Fibroblast of lung (primary cell): ENCODE measurements around the gene MUC4.

Experiments
- CTCF ChIP-seq, 2 donors: IDR thresholded peaks in 1 of 2; conservative IDR thresholded peaks in 1 of 2; 1 replicate in 1 of 2; 2 replicates in 1 of 2; pipeline ENCODE4 v1.5.1; 2011 to 2012; ENCODE audit warnings: low read length in 2 of 2, control low read depth in 1 of 2, inconsistent platforms in 1 of 2, low read depth in 1 of 2, mild to moderate bottlenecking in 1 of 2
- EZH2 ChIP-seq: IDR thresholded peaks from 2 replicates; pipeline ENCODE4 v1.5.1; 2012; ENCODE audit warnings: low read length, control low read depth, mild to moderate bottlenecking; ENCODE audit errors: missing control alignments

GRCh38 chr3:195701042-195701915 lies 110.5 kb downstream of the MUC4 start:
- TF ChIP-seq CTCF (conservative IDR thresholded peaks at IDR 0.05 in 1 of 2, IDR thresholded peaks at IDR 0.05 in 1 of 2; ENCODE audit: low read depth in 1 of 2, low read length in 2 of 2), result no peak
- no peak for TF ChIP-seq EZH2
